NCI-H2081 treated with DMSO at 0.1 percent for 48 hours (cell line): ENCODE data around the gene CDK10.
"Not testable (repeated sequence)": the region's sequence is repeated elsewhere in the genome, so short reads cannot be mapped to it uniquely, and the experiment has no call there.

Experiments used
- DNase-seq: peaks from one replicate; lab custom pipeline; 2025; lab: John Stamatoyannopoulos, UW

Gene CDK10

DNA sequence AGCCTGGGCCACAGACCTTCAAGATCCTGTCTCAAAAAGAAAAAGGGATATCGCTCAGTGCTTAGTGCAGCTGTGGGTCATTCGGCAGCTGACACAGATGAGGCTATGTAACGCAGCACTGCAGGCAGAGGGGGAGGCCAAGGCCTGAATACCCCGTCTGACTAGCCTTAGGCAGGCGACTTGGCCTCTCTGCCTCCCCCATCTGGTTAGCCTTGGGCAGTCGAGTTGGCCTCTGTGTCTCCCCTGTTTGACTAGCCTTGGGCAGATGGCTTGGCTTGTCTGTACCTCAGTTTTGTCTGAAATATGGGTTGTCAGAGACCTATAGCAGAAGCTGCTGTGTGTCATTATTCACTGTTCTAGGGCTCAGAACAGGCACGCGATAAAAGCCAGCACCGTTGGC, 18.9 kb upstream of the CDK10 start:
- DNase-seq, result no peak

DNA sequence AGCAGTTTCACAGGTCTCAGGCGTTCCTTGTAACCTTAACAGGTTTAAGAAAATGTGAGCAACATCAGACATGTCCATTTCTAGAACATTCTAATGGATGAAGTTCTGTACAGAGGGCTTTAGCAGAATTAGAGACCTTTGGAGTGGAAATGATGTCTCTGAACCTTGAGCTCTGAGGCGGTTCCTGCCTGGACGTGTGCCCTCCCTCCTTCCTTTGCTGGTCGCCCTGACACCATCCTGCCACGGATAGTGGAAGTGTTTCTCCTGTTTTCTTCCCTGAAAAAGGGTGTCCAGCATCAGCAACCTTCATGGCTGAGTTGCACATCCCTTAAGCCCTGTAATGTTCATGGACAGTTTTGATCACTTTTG, 17.7 kb upstream of the CDK10 start:
- no peak for DNase-seq

DNA sequence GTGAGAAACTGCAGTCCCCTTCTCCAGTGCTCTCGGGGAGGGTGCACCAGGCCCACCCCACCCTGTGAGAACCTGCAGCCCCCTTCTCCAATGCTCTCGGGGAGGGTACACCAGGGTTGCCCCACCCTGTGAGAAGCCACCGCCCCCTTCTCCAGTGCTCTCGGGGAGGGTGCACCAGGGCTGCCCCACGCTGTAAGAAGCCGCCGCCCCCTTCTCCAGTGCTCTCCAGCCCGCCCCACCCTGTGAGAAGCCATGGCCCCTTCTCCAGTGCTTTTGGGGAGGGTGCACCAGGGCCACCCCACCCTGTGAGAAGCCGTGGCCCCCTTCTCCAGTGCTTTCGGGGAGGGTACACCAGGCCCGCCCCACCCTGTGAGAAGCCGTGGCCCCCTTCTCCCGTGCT, 16.7 kb upstream of the CDK10 start:
- DNase-seq, result no peak

DNA sequence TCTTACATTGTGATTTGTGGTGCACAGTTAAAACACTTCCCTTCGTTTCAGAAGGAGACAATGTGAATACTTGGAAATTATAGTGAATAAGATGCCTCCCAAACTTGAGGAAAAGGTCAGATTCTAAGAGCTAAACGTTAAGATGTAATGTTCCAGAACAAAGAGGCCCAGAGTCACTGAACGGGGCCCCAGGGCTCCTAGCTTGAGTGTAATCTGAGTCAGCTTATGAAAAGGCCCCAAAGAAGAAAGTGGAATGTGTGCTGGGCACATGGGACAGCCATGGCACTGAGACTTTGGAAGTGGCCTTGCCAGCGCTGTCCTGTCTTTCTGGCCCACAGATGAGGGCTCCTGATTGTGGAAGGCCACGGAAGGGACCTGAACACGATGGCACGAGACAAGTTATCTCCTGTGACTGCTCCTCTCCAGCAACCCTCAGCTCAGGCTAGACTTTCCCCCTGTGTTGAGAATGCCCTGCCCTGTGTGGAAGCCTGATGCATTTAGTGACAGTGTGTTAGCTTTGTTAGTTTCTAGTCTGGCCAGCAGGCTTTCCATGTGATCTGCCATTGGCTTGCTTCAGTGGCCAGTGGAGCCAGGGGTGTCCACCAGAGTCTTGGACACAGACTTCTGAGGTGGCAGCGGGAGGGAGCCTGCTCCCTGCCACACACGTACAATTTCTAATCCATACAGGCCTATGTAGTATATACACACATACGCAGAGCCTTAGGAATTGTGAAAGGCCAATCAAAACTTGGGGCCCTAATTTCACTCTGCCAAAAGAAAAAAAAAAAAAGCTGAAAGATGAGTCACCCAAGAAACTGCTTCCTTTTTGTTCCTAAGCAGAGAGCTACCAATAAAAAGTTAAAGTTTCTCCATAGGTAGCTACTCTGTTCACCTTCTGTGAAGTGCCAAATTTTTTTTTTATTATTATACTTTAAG, 15.7 kb upstream of the CDK10 start:
- DNase-seq, result no peak

DNA sequence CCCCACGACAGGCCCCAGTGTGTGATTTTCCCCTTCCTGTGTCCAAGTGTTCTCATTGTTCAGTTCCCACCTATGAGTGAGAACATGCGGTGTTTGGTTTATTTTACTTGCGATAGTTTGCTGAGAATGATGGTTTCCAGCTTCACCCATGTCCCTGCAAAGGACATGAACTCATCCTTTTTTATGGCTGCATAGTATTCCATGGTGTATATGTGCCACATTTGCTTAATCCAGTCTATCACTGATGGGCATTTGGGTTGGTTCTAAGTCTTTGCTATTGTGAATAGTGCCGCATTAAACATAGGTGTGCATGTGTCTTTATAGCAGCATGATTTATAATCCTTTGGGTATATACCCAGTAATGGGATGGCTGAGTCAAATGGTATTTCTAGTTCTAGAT, 14.9 kb upstream of the CDK10 start:
- DNase-seq, result not testable (repeated sequence)

DNA sequence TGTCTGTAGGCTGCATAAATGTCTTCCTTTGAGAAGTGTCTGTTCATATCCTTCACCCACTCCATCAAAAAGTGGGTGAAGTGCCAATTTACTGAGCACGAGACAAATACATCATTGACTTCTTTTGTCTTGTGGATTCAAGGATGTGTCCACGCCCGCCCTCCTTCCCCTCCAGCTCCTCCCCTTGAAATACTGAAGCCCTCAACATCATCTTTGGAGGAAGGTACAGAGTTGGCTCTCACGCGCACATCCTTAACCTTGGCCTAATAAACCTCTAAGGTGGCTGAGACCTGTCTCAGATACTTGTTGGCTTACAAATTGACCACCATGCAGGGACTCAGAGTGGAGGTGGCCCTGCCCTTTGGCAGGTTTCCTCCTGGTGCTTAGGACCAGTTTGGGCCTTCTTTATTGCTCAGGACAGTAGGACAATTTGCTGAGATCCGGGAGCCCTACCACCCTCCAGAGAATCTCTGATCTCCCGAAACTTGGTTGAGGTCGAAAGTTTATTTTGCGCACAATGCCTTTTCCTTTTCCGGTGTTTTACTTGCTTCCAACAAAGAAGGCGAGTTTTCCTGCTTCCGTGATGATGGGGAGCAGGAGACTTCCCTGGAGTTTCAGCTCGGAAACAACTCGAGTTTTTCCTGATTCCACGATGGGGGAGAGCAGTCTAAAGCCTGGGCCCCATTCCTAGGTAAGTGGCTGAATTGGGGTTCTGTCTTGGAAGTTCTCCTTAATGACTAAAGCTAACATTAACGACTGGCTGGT, 14.1 kb upstream of the CDK10 start:
- no peak for DNase-seq

DNA sequence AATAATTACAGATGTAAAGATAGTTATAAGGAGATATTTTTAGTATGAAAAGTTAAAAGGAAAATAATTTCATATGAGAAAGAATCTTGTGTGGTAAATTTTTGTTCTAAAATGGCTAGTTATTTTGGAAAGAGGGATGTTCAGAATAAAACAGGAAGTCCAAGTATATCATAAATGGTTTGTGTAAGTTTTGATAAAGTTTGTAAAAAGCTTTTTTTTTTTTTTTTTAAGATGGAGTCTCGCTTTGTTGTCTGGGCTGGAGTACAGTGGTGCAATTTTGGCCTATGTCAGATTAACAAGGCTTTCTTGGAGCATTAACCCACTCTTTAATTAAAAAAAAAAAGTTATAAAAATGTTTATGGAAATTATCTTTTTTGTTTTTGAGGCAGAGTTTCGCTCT, 8.2 kb upstream of the CDK10 start:
- no peak for DNase-seq

DNA sequence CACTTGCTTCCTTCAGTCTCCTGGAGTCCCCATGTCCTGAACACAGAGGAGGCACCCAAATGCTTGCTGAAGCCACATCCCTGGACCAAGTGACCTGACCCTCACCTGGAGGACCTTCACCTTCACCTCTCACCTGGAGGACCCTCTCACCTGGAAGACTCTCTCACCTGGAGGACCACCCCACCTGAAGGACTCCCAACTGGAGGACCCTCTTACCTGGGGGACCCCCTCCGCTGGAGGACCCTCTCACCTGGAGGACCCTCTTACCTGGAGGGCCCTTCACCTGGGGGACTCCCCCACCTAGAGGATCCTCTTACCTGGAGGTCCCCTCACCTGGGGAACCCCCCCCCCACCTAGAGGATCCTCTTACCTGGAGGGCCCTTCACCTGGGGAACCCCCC, 573 bp upstream of the CDK10 start:
- no peak for DNase-seq

DNA sequence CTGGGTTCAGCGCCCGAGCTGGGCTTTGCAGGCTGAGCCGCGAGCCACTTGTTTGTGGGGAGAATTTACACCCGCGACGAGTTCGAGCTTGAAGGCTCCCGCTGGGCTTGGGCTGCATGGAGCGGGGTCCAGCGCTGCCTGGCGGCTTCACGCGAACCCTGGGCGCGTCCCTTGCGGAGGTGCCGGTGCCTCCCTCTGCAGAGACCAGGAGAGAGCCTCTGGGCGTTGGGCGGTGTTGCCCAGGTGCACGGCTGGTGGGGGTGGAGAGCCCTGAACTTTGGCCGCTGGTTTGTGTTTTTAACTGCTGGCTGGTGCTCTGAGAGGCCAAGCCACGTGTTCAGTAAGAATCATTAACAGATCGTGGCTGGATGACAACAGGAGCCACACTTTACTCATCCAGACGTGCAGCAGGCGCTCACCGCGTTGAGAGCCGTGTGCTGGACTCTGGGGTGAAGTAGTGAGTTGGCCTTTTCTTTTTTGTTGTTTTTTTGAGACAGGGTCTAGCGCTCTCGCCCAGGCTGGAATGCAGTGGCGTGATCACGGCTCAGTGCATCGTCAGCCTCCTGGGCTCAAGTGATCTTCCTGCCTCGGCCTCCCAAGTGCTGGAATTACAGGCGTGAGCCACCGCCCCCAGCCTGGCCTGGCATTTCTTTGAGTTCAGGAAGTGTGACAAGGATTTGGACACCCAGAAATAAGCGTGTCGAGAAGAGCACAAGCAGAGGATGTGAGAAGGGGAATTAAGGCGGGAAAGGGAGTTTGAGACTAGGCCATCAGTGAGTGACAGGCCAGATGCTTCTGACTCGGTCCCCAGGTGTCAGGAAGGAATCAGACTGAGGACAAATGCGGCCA, 827 bp downstream of the CDK10 start:
- no peak for DNase-seq

DNA sequence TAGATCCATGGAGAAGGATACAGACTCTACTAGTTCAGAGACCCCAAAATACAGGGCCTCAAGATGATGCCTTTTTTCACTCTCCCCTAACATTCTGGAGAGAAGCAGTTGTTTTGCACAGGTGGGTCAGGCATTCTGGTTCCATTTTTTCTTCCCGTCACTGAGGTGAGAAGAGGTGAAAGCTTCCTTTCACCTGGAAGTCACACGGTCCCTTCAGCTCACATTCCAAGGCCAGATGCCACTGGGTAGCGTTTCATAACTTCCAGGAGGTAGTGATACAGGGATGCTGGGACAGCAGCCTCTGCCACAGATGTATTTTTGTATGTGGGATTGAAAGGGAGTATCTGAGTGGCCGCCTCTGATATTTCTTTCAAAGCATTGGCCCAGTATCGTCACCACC, 1.9 kb downstream of the CDK10 start:
- DNase-seq, result no peak

DNA sequence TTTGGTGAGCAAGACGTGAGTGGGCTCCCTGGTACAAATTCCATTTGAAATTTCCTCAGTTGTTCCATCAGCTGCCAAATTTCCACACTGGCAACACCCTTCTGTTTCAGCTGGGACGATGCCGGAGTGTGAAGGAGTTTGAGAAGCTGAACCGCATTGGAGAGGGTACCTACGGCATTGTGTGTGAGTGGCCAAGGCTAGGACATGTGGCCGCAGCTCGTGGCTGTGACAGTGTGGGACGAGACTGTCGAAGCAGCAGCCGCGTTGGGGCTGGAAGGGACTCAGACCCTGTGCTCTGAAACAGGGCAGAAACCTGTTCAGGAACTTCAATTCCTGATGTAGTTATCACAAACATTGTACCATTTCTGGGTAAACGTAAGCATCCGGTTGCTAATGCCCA, 2.7 kb downstream of the CDK10 start:
- DNase-seq, result no peak

DNA sequence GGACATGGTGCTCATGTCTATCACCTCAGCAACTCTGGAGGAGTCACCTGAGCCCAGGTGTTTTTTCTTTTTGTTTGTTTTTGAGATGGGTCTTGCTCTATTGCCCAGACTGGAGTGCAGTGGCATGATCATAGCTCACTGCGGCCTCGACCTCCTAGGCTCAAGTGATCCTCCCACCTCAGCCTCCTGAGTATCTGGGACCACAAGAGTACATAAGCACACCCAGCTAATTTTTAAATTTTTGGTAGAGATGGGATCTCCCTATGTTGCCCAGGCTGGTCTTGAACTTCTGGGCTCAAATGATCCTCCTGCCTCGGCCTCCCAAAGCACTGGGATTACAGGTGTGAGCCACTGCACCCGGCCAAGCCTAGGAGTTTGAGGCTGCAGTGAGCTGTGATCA, 3.1 kb downstream of the CDK10 start:
- DNase-seq, result not testable (repeated sequence)

DNA sequence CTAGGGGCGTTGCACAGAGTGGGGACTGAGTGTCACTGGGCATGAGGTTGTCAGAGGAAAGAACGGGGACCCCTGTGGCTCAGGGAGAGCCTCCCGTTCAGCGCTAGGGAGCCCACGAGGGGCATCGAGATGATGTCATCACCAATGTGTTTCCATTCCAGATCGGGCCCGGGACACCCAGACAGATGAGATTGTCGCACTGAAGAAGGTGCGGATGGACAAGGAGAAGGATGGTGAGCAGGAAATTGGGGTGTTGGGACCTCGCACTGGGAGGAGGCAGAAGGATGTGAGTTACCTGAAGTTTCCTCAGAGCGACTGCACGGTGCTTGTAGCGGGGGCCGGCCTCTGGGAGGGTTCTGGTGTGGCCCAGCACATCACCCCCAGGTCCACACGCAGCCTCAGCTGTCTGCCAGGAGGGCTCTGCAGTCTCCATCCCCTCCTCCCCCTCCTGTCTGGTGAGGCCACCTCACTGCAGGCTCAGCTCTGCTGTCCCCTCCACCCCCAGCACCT, 4.0 kb downstream of the CDK10 start:
- no peak for DNase-seq

DNA sequence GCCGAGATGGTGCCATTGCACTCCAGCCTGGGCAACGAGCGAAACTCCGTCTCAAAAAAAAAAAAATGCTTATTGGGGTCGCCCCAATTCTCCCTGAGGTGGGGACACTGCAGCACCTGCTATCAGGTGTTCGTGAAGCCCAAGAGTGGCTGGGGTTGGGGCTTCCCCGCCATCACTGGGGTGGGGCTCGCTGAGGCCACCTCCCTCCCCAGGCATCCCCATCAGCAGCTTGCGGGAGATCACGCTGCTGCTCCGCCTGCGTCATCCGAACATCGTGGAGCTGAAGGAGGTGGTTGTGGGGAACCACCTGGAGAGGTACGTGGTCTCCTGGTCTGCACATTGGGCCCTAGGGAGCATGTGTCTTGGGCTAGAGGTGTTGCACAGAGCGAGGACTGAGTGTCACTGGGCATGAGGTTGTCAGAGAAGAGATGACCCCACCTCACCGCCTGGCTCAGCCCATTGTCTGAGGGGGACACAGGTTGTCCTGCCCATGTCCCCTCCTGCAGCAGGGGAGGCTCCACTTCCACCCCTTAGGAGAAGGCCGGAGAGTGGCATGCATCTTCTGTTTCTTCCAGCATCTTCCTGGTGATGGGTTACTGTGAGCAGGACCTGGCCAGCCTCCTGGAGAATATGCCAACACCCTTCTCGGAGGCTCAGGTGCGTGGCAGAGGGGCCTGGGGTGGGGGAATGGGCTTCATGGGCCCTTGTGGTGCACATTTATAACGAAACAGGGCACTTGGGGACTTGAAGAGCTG, 4.9 kb downstream of the CDK10 start:
- DNase-seq, result no peak

DNA sequence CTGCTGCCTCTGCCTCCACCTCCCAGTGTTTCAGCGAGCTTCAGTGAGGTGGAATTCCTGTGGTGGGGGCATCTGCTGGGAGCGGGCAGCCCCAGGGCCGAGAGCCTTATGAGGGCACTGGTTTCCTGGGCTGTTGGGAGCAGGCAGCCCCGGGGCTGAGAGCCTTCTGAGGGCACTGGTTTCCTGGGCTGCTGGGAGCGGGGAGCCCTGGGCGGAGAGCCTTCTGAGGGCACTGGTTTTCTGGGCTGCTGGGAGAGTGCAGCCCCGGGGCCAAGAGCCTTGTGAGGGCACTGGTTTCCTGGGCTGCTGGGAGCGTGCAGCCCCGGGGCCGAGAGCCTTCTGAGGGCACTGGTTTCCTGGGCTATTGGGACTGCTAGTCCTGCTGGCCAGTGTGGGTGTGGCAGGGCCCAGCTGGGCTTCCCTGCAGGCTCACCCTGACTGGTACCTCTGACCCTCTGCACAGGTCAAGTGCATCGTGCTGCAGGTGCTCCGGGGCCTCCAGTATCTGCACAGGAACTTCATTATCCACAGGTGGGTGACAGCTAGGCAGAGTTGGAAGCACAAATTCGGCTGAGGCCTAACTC, 5.6 kb downstream of the CDK10 start:
- no peak for DNase-seq

DNA sequence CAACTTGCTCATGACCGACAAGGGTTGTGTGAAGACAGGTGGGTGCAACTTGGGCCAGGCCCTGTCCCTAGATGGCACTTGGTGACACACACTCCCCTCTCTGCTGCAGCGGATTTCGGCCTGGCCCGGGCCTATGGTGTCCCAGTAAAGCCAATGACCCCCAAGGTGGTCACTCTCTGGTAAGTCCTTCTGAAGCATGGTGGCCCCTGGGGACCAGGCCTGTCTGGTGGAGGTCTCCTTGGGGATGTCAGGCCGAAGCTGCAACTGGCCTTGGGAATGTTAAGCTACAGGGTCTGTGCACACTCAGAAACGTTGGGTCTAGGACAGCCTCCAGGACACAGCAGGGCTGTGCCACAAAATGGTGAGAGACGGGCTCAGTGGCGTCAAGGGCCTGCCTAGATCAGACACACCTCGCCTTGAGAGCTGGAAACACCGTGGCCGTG, 6.8 kb downstream of the CDK10 start:
- no peak for DNase-seq

DNA sequence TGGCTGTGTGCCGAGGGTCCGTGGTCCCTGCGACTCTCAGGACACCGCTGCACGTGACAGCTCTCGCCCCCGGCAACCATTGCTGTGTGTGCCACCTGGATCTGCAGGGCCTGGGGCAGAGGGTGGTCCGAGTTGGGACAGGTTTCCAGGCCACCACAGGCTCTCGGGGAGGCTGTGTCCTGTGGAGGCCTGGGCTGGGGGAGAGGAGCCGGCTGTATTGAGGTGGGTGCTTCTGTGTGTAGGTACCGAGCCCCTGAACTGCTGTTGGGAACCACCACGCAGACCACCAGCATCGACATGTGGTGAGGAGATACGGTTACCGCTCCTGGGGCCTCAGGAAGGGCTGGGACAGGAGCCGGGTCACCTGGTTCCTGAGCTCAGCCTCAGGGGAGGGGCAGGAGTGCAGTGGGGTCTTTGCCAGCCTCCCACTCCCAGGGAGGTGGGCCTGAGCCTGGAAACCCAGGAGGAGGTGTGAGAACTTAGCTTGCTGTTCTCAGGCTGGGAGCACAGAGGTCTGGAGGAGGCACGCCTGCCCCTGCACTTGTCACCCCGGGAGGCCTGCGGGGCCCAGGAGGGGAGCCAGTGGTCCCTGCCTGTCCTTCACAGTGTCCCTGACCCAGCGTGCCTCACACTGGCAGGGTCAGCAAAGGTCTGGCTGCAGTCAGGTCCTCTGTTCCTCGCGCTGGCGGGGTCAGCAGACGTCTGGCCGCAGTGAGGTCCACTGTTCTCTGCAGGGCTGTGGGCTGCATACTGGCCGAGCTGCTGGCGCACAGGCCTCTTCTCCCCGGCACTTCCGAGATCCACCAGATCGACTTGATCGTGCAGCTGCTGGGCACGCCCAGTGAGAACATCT, 7.7 kb downstream of the CDK10 start:
- DNase-seq, result no peak

DNA sequence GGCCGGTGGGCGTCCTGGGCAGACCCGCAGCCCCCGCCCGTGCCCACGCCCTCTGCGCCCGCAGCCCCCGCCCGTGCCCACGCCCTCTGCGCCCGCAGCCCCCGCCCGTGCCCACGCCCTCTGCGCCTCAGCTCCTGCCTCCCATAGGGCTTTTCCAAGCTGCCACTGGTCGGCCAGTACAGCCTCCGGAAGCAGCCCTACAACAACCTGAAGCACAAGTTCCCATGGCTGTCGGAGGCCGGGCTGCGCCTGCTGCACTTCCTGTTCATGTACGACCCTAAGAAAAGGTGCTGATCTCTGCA, 8.2 kb downstream of the CDK10 start:
- DNase-seq, result not testable (repeated sequence)

DNA sequence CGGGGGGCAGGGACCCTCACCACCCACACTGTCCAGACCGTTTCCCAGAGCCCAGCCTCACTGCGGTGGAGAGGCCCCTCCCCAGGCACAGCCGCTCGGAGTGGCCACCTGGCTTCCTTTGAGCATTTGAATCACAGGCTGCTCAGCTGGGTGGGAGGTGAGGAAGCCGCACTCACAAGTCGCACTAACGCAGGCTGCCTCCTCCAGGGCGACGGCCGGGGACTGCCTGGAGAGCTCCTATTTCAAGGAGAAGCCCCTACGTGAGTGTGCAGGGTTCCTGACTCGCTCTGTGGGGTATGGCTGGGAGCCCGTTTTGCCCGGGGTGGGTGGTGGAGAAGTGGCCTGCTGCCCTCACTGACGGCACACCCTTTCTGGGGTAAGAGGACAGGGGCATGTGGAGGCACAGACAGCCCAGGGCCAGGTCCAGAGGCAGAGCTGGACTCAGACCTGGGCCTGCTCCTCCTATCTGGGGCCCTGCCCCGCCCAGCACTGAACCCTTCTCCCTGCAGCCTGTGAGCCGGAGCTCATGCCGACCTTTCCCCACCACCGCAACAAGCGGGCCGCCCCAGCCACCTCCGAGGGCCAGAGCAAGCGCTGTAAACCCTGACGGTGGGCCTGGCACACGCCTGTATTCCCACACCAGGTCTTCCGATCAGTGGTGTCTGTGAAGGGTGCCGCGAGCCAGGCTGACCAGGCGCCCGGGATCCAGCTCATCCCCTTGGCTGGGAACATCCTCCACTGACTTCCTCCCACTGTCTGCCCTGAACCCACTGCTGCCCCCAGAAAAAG, 8.8 kb downstream of the CDK10 start:
- DNase-seq, result no peak
